Esophagus muscularis mucosa (tissue), 3 donors: ENCODE results near the gene MBTPS1.

Experiments used
- POLR2AphosphoS5 ChIP-seq, 2 donors: sonication (generic); formaldehyde crosslinking; IDR thresholded peaks; one replicate each; pipeline ENCODE4 v1.6.1; 2017; ENCODE audit warnings: antibody characterized with exemption in 2 of 2
- TF ChIP-seq, protein P1 (sequence below), 3 experiments: fragments of 200-600 bp in 2 of 3; fragments of 450-650 bp in 1 of 3; sonication (generic) in 2 of 3; IDR thresholded peaks; one replicate each; pipeline ENCODE4 v1.5.1; 2017 to 2019; ENCODE audit warnings: antibody characterized with exemption in 3 of 3, mild to moderate bottlenecking in 2 of 3, moderate library complexity in 1 of 3

DNA sequence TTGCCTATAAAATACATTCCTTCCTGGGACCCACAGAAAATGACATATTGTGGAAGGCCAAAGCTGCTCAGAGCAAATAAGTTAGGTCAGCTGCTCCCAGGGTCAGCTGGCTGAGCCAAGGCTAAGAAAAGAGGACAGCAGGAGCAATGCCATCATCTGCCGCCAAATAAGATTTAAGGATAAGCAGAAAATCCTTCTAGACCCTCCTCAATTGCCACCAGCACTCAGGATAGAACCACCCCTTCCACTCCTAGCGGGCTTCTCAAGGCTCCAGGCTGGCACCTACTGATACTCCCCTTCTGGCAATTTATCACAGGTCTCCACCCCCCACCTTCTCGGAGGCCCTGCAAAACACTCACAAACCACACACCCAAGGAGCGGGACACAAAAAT, 22.9 kb downstream of the MBTPS1 start:
- TF ChIP-seq POLR2AphosphoS5 (IDR thresholded peaks at IDR 0.05): no peak
- TF ChIP-seq, protein P1, sequence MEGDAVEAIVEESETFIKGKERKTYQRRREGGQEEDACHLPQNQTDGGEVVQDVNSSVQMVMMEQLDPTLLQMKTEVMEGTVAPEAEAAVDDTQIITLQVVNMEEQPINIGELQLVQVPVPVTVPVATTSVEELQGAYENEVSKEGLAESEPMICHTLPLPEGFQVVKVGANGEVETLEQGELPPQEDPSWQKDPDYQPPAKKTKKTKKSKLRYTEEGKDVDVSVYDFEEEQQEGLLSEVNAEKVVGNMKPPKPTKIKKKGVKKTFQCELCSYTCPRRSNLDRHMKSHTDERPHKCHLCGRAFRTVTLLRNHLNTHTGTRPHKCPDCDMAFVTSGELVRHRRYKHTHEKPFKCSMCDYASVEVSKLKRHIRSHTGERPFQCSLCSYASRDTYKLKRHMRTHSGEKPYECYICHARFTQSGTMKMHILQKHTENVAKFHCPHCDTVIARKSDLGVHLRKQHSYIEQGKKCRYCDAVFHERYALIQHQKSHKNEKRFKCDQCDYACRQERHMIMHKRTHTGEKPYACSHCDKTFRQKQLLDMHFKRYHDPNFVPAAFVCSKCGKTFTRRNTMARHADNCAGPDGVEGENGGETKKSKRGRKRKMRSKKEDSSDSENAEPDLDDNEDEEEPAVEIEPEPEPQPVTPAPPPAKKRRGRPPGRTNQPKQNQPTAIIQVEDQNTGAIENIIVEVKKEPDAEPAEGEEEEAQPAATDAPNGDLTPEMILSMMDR (IDR thresholded peaks at IDR 0.05): no peak
